Lung (tissue), 12 donors: Measurements from ENCODE around the gene ZNF132. TPM values are rescaled to one million over a fixed set of nuclear protein-coding genes. Genes with fewer than 3 reads are reported as not detected.

Experiments
- ATAC-seq: fragments of 200-7000 bp; cut with Tn5 transposase; one replicate; pipeline ENCODE4 v1.9.1; 2020; ENCODE audit warnings: moderate number of reproducible peaks; ENCODE audit not compliant: insufficient read depth, low FRiP score
- DNase-seq, 3 donors: peaks; one replicate each; pipeline ENCODE4 v3.0.0-alpha.2; 2013 to 2017
- H3K27ac ChIP-seq, 2 donors: one replicate each; pipeline ENCODE4 v1.5.1; 2013; ENCODE audit warnings: mild to moderate bottlenecking in 2 of 2, moderate library complexity in 2 of 2, control low read depth in 1 of 2, inconsistent platforms in 1 of 2, low read depth in 1 of 2, low read length in 1 of 2
- H3K27me3 ChIP-seq, 3 donors: one replicate each; pipeline ENCODE4 v1.5.1; 2013; ENCODE audit warnings: low read length in 2 of 3; ENCODE audit not compliant: control insufficient read depth in 3 of 3, insufficient read depth in 3 of 3
- H3K36me3 ChIP-seq, 4 donors: one replicate each; pipeline ENCODE4 v1.5.1; 2013; ENCODE audit warnings: low read length in 4 of 4, mild to moderate bottlenecking in 1 of 4, moderate library complexity in 1 of 4; ENCODE audit not compliant: control insufficient read depth in 4 of 4, insufficient read depth in 4 of 4
- H3K4me1 ChIP-seq, 5 donors: one replicate each; pipeline ENCODE4 v1.5.1; 2013; ENCODE audit warnings: low read length in 5 of 5, mild to moderate bottlenecking in 2 of 5, moderate library complexity in 1 of 5; ENCODE audit not compliant: control insufficient read depth in 5 of 5, insufficient read depth in 5 of 5
- H3K4me3 ChIP-seq: one replicate; pipeline ENCODE4 v1.5.1; 2013; ENCODE audit warnings: mild to moderate bottlenecking, control low read depth, moderate library complexity
- H3K9ac ChIP-seq, 2 donors: one replicate each; pipeline ENCODE4 v1.5.1; 2013; ENCODE audit warnings: low read length in 2 of 2, control low read depth in 1 of 2; ENCODE audit not compliant: insufficient read depth in 1 of 2
- H3K9me3 ChIP-seq, 4 donors: one replicate each; pipeline ENCODE4 v1.5.1; 2013; ENCODE audit warnings: low read length in 3 of 4, mild to moderate bottlenecking in 1 of 4, moderate library complexity in 1 of 4; ENCODE audit not compliant: control insufficient read depth in 4 of 4, insufficient read depth in 3 of 4
- CTCF ChIP-seq: IDR thresholded peaks from 2 replicates; pipeline ENCODE4 v1.5.1; 2012; ENCODE audit warnings: mild to moderate bottlenecking; ENCODE audit errors: control extremely low read depth, extremely low read depth
- WGBS, 2 donors: extraction: QIAGEN DNeasy Blood & Tissue Kit; methylation state at CpG; one replicate each; pipeline ENCODE4 v1.1.7; 2013; 5-methylcytosine and 5-hydroxymethylcytosine counted together
- polyA plus RNA-seq, 2 donors: library from polyadenylated mRNA; stranded (reverse); fragments of 200-250 nt; gene quantifications; one replicate each; pipeline ENCODE4 v1.2.1, GENCODE V29; 2013
- total RNA-seq, 2 donors: library from RNA; depleted of rRNA in 1 of 2; stranded (reverse); fragments of >200 nt in 1 of 2; gene quantifications; one replicate each; pipeline ENCODE4 v1.2.1, GENCODE V29; 2014 to 2021
- donor health status: control.
- donor health status: control.
- donor health status: Bipolar disorder and iron deficiency.
- donor health status: healthy.
- donor health status: DM: yes; HTN: yes; CAD: no.

ZNF132 gene
- total and polyA plus RNA-seq, 4 donors: 1.0 to 7.4 (median 2.9) TPM

GRCh38 chr19:58482372-58482771, 42.4 kb upstream of the ZNF132 start:
- H3K27ac ChIP-seq: no peak overlapping the region

DNA sequence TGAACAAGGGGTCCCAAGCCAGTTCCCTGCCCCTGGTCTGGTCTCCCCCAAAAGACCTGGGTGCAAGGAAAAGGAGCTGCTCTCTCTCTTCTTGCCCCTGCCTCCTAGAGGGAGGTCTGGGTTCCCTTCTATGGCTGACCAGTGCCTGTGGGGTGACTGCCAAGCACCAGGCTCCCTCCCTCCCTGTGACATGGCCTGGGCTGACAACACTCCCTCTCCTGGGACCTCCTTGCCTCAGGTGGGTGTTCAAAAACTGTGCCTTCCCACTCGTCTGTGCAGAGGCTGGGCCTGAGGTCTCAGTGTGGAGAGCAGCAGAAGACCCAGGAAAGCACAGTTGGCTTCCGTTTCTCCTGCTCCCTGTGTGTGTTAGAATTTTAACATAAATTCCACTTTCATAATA, 40.9 kb upstream of the ZNF132 start:
- no peaks in the 10 kb centered on the region for H3K9me3 ChIP-seq
- no peak overlapping the region for H3K4me3 ChIP-seq
- DNase-seq (no peak), ATAC-seq (no peak)
- no peak overlapping the region for H3K9ac ChIP-seq
- no peak overlapping the region for H3K27ac ChIP-seq
- TF ChIP-seq CTCF: no peak
- no peaks in the 10 kb centered on the region for H3K27me3 ChIP-seq
- H3K4me1 ChIP-seq: peaks cover 0 to 9% (median 5%) of the 10 kb centered on the region in 5 donors
- H3K36me3 ChIP-seq: peaks cover 0 to 21% (median 4%) of the 10 kb centered on the region in 4 donors
- 79 to 91% methylated on average over 2 of the region's 2 CpGs for WGBS, 2 donors

More at GRCh38 chr19:58482372-58482771, 42.4 kb upstream of the ZNF132 start:
- H3K9me3 ChIP-seq: no peaks in the 10 kb centered on the region
- TF ChIP-seq CTCF: no peak
- no peaks in the 10 kb centered on the region for H3K27me3 ChIP-seq
- no peak overlapping the region for H3K9ac ChIP-seq
- H3K4me3 ChIP-seq: no peak overlapping the region
- peaks cover 0 to under 1% (median 0%) of the 10 kb centered on the region in 5 donors for H3K4me1 ChIP-seq
- H3K36me3 ChIP-seq: peaks cover 0 to 21% (median 4%) of the 10 kb centered on the region in 4 donors
- no peak for DNase-seq
- no peak for ATAC-seq
- WGBS, 2 donors: 88 to 89% methylated on average over 7 of the region's 7 CpGs

DNA sequence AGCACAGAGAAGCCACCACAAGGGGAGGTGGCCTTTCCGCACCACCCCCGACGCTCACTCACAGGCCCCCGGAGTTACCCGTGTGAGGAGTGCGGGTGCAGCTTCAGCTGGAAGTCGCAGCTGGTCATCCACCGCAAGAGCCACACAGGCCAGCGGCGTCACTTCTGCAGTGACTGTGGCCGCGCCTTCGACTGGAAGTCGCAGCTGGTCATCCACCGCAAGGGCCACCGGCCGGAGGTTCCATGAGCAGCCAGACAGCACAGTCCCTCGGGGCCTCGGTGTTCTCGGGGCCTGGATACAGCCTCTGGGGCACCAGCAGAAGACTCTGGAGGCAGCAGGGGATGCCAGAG, 40.5 kb upstream of the ZNF132 start:
- WGBS, 2 donors: 93 to 95% methylated on average over 20 of the region's 20 CpGs
- no peak overlapping the region for H3K27ac ChIP-seq

More for the DNA sequence above, 40.5 kb upstream of the ZNF132 start:
- no peak for ATAC-seq
- peaks cover 0 to 10% (median 5%) of the 10 kb centered on the region in 5 donors for H3K4me1 ChIP-seq
- H3K36me3 ChIP-seq: peaks cover 0 to 21% (median 4%) of the 10 kb centered on the region in 4 donors
- H3K9ac ChIP-seq: no peak overlapping the region
- no peaks in the 10 kb centered on the region for H3K9me3 ChIP-seq
- no peak for TF ChIP-seq CTCF
- DNase-seq: no peak
- H3K27me3 ChIP-seq: no peaks in the 10 kb centered on the region
- no peak overlapping the region for H3K4me3 ChIP-seq
